T47D (cell line): Measurements from ENCODE around the gene RNF115.

Source experiments
- DNase-seq, 2 experiments: peaks; one replicate each; pipeline versions ENCODE4 v3.0.0 to v3.0.0-alpha.2; 2011 to 2012; ENCODE audit warnings: low read depth in 1 of 2, low spot score in 1 of 2
- JUND ChIP-seq: IDR thresholded peaks from 2 replicates; pipeline ENCODE4 v1.6.1; 2012; ENCODE audit warnings: low read depth
- in situ Hi-C: cut with HindIII; loops from 2 replicates; pipeline ENCODE4 v1.10.0; 2016; ENCODE audit warnings: low sequenced_read_pairs, low pct_unique_long_range_greater_than_20kb

The RNF115 gene

DNA sequence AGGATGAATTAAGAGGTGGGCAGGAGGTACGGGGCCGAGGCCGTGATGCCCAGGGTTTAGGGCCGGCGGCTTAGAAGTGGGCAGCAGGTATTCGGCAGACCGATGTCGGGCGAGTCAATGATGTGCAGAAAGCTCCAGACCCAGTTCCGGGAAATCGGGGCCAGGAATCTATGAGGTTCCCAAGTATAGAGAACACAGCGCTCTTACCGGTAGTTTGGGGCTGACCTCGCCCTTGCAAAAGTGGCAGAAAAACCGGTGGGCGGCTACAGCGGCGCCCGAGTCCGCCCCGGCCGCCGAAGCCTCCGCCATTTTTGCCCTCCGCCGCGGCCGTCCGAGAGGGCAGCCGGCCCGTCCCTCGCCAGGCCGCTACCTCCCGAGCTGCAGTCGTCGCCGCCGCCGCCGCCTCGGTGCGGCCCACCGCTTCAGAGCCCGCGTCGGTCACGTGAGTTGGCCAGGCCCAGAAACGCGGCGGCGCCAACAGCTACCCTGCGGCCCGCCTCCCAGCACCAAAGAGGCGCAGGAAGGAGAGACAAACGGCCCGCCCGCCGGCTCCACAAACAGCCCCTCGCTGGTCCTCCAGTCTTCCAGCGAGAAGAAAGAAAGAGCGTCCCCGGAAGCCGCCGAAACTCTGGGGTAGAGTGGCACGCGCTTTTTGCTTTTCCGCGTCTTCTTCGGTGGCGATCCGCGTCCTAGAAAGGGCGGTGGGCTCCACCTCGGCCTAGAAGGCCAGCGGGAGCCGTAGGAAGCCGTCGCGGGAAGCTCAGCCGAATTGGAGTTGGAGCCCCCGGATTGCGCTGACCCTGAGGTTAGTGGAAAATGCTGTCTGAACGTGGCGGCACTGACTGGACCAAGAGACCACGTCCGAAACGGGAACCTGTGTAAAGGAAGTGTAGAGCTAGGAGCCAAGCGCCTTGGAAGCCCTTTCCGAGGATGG is at the start of gene RNF115, which contains the start of gene POLR3C:
RNF115 (minus strand) TSS at position 531 of the 934 bp plus-strand sequence; CDS start at position 309, 222 bp downstream.
POLR3C (plus strand) TSS at position 636 of the 934 bp plus-strand sequence. CDS start 1,577 bp downstream, outside the sequence.
- in situ Hi-C loops: no loop called here
- DNase-seq: peak; percentile 93
- no peak for TF ChIP-seq JUND

DNA sequence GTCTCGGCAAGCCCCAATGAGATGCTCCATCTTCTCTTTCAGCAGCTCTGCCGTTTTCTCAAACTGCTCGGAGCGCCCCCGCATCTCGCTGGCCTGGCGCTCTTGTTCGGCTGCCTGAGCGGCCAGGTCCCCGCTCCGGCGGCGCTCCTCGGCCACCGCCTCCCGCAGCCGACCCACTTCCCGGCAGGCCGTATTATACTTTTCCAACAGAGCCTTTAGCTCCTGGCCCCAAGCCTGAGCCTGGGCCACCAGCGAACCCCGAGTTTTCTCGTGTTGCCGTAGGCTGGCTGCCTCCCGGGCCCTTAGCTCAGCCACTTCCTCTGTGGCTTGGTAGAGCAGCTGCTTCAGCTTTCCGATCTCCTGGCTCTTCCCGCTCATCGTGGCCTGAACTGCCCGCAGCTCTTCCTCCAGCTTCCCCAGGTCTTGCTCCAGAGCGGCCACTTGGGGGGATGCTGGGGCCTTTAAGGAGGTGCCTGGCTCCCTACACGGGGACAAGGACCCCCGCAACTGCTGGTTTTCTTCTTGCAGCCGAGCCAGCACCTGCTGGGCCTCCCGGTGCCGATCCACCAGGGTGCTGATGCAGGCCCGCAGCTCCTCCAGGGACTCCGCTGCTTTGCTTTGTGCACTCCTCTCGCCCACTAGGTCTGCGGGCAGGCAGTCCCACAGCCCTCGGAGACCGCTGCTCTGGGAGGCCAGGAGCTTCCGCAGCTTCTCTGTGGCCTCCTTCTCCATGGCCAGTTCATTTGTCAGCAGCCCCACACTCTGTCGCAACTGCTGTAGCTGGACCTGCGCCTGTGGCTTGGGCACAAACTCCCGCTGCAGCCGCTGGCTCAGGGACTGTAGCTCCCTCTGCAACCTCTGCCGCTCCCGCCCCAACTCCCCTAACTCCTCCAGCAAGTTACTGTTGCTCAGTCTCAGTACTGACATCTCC is 48.4 kb upstream of the RNF115 start:
- no peak for TF ChIP-seq JUND
- DNase-seq: no peak
- in situ Hi-C loops: no loop called here

DNA sequence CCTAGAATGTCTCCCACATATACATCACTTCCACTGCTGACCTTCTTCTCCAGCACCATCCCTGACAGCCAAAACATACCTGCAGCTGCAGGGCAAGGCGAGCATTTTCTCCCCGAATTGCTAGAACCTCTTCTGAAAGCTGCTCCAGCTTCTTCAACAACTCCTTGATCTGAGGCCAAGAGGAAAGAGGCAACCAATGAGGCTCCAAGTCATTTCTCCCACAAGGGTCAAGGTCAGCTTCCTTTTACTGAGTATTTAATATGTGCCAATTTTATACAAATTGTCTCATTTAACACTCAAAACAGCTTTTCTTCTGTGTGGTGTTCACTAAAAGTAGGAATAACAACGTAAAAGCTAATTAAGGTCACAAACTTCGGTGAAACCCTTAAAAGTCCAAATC is 44.3 kb upstream of the RNF115 start:
- in situ Hi-C loops: no loop called here
- no peak for DNase-seq
- no peak for TF ChIP-seq JUND

DNA sequence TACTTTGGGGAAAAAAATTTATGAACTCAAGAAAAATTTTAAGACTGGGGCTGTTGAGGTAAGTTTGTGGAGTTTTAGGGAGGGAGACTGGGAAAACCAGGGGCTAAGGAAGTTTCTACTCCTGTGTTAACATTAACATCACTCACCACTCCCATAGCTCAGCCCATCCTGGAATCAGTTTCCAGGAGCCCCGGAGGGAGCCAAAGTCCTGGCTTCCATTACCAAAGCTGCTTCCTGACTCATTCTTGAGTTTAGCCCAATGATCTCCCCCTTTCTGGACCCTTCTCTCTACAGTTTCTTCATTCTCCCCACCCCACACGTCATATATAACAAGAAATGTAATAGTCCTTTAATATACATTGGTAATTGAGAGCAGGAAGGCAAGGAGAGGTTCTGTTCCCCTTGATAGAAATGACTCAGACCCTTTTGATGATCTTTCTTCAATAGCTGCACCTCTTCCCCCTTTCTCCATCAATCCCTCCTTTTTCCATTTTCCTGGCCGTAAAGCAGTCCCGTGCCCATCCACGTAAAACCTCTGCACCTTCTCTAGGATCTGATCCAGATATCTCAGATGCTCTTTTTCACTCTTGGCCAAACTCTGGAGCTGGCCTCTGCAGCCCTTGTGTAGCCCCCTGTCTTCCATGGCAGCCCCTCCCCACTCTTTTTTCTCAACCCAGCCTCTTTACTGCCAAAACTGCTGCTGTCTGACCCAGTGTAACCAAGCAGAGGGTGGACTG is 39.6 kb upstream of the RNF115 start:
- TF ChIP-seq JUND: no peak
- no peak for DNase-seq
- in situ Hi-C loops: no loop called here

DNA sequence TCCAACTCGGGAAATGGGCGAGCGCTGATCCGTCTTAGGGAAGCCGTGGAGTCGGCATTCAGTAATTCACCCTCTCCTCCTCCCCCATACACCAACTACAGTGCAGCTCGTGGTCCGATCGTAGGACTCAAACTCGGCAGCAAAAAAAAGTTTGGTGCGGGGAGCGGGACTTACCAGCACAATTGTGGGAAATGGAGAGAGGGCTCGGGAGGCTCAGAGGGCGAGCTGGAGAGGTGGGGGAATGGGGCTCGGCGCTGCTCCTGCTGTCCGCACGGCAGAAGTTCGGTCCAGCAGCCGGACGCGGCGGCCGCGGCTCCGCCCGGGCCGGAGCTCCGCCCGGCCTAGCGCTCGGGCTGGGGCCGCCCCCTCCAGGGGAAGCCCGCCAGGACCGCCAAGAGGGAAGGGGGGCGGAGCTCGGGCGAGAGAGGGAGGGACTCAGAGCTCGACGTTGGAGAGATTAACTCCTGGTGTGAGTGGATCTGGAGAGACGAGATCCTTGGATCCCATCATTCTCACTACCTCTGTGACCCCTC is 35.7 kb upstream of the RNF115 start:
- TF ChIP-seq JUND: no peak
- DNase-seq: peak; percentile 94 to 95
- in situ Hi-C loops: no loop called here

DNA sequence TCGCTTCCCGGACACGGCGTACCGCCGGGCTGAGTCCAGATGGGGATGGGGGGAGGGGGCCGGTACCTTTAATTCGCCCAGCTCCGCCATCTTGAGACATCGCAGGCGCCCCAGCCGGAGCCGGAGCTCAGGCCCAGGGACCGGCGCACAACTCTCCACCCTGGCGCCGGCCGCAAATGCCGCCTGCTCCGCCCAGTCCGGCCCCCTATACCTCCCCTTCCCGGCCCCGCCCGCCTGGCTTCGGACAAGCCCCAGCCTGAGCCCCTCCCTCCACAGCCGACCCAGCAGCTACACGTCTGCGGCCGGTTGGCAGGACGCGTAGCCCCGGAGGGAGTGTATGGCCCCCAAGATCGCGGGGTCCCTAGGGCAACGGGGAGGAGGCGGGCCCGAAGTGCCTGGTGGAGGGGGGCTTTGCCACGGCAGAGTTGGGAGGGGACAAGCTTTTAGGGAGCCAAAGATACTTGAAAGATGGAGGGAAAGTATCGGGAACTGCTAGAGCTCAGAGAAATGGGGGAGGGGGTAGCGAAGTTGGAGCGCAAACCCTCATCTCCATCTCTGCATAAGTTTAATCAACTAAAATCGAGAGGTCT is 35.1 kb upstream of the RNF115 start, which contains the start of gene PIAS3:
PIAS3 (minus strand) TSS at position 181 of the 590 bp plus-strand sequence; CDS start at position 90, 91 bp downstream.
- in situ Hi-C loops: no loop called here
- DNase-seq: peak; percentile 96 to 97
- TF ChIP-seq JUND: no peak

DNA sequence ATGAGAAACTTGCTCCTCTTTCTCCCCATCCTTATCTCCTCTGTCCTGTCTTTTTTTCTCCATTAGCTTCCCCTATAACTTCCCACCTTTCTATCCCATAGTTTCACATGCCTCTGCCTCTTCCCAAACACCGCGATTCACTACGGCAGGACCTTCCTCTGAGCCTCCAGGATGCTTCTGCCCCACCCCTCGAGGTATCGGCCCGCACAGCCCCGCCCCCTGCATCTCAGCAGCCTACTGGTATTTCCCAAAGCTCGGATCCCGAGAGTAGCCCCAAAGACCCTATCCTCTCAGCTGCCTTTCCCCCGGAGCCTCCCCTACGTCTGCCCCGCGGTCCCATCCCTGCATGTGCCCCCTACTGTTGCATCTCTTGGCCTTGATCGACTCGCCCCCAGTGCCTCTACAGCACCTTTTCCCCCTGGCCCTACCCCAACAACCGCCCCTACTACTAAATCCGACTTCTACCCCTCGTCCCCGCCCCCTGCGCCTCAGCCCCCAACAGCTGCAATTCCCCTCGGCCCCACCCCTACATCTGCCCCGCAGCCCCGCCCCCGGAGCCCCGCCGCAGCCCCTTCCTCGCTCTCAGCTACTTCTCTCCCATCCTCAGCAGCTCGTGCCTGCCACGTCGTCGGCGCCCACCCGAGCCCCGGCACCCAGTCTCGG is 34.5 kb upstream of the RNF115 start:
- in situ Hi-C loops: no loop called here
- TF ChIP-seq JUND: no peak
- peak; percentile 62 to 69 for DNase-seq

DNA sequence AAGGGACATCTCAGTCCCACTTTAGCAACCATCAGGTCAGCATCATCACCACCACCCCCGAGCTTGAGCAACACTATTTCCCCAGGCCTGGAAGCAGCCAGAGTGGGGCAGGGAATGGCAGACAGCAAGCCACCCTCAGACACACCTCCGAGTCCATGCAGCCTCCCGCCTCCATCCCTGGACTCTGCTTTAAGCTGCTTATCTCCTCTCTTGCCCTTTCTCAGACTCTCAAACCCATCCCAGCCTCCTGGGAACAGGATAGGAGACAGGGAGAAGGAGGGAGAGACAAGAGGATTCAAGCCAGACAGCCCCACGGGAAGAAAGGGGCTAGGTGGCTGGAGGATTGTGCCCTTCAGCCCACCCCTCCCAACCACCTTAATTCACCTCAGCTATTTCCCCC is 33.3 kb upstream of the RNF115 start:
- in situ Hi-C loops: no loop called here

DNA sequence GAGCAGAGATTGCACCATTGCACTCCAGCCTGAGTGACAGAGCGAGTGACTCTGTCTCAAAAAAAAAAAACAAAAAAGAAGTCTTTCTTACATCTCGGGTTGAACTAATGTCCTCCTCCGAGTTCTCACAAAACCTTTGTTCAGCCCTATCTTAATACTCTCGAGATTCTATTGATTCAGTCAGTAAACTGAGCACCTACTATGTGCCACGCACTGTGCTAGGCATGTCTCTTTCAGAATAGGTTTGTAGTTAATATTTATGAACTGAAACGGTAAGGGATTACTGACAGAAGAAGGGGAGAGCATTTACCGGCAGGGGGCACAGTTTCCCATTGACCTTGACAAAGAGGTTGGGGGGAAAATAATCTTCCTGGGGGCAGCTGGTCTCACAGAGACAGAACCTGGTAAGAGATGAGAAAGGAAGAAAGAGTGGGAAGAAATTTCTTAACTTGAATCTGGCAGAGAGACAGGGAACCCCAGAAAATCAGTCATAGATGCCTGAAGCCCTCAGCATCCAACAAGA is 31.6 kb upstream of the RNF115 start:
- in situ Hi-C loops: no loop called here
- no peak for TF ChIP-seq JUND
- DNase-seq: no peak

More for the DNA sequence above, 33.3 kb upstream of the RNF115 start:
- DNase-seq: no peak
- TF ChIP-seq JUND: no peak

DNA sequence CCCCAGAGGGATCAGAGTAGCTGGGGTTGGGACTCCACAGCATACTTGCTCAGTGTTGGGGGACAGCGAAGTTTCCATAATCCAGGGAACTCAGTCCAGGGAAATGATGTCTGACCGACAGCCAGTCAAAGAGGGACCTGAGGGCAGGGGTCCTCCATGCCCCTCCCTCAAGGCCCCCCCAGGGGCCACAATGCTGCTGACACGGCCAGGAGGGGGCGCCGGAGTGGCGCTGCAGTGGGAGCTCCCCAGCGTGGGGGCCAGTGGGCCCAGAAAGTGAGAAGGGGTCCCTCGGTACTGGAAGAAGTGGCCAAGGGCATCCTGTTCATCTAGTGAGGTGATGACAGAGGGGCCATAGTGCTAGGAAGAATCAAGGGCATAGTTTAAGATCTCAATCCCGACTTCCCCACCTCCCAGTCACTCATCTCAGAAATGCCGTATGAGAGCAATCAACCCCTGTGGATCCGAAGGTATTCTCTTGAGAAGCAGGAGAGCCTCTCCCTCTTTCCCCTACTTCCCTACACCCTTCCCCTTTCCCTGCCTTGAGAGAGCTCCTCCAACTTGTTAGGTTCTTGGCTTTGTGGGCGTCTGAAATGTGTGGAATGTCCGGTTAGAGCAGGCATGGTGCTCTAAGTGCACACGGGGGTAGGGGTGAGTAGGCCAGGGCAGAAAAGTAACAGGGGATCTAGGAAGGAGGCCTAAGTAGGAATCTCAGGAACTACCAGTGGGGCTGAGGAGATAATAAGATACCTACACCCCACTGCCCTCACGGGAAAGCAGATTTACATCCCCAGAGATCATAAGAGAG is 25.7 kb upstream of the RNF115 start:
- in situ Hi-C loops: no loop called here
- TF ChIP-seq JUND: no peak
- DNase-seq: peak in 1 of 2 experiments; percentile 54
